HG03280 (cell line): Measurements from ENCODE around the gene CD19.
"Not testable (repeated sequence)": the region's sequence is repeated elsewhere in the genome, so short reads cannot be mapped to it uniquely, and the experiment has no call there.

Source experiments
- ATAC-seq: cut with Tn5 transposase; IDR thresholded peaks from one replicate; pipeline ENCODE4 v1.9.1; 2021; ENCODE audit warnings: mild to moderate bottlenecking, moderate library complexity; ENCODE audit not compliant: unreplicated experiment

CD19 gene

GRCh38 chr16:28980330-28980729 is 48.6 kb downstream of the CD19 start:
- not testable (repeated sequence) for ATAC-seq

GRCh38 chr16:28980929-28981328 is 49.2 kb downstream of the CD19 start:
- no peak for ATAC-seq

- ATAC-seq, result no peak
These were observed 49.7 kb downstream of the CD19 start for GRCh38 chr16:28981517-28981916.

DNA sequence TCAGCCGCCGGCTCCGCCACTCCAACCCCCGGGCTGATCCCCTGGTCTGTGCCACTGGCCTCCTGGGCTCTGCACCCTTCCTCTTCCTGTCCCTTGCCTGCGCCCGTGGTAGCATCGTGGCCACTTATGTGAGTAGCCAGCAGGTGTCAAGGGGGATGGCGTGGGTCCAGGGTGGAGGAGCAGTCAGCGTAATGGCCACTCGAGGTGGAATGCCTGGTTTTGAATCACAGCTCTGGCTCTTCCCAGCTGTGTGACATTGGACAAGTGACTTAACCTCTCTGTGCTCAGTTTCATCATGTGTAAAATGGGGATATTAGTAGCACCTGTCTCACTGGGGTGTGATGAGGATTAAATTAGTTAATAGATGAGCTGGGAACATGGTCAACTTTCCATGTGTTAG is 50.6 kb downstream of the CD19 start:
- no peak for ATAC-seq

- ATAC-seq, result no peak
These were observed 51.2 kb downstream of the CD19 start for GRCh38 chr16:28982949-28983348.

DNA sequence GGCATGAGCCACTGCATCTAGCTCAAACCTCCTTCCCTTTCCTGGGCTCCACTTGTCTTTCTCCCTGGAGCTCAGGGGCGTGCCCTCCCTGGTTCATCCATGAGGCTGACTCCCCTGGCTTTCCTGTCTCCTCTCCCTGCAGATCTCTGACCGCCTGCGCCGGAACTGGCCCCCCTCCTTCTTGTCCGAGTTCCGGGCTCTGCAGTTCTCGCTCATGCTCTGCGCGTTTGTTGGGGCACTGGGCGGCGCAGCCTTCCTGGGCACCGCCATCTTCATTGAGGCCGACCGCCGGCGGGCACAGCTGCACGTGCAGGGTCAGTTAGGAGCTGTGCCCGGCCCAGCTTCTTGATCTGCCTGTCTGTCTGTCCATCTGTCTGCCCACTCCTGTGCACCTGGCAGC is 51.9 kb downstream of the CD19 start:
- ATAC-seq, result no peak

- no peak for ATAC-seq
These were observed 52.3 kb downstream of the CD19 start for GRCh38 chr16:28984091-28984490.

- ATAC-seq, result no peak
These were observed 52.9 kb downstream of the CD19 start, which contains the start of gene LAT for GRCh38 chr16:28984619-28985135. TSS of gene LAT (plus strand) at chr16:28985052. CDS start at chr16:28985418, 366 bp downstream.

- ATAC-seq, result no peak
These were observed 53.7 kb downstream of the CD19 start for GRCh38 chr16:28985211-28986041.

- ATAC-seq, result no peak
These were observed 54.3 kb downstream of the CD19 start for GRCh38 chr16:28986046-28986445.

- ATAC-seq, result no peak
These were observed 54.7 kb downstream of the CD19 start for GRCh38 chr16:28986492-28986891.

- ATAC-seq, result no peak
These were observed 55.5 kb downstream of the CD19 start for GRCh38 chr16:28987170-28987853.
